ENCODE results near the gene SUSD6.

The SUSD6 gene

DNA sequence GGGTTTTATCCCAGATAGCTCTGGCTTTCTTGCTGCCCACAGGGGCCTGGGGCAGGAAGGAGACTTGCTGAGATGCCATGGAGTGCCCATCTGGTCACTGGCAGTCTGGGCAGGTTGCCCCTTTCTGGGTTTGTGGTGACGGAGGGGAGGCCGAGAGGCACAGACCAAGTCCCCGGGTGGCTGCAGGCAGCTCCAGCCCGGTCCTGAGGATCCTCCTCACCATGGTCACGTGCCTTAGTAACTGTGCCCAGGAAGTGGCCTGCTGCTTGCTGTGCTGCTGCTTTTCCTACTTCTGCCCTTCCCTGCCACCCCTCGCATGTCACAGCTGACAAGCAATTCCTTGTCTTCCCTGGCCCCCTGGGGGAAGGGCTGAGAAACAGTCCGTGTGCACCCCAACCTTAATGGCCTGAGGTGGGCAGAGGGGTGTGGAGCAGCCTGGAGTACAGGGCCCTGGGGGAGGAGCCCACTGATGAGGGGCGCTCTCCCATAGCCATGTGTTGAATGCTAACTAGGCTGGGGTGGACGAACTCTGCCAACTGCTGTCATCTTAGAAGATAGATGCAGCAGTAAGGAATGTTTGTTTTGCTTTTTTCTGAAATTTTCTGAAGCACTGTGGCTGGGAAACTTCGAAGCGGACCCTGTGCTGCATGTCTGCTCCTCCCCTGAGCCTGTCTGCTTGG is 100.6 kb downstream of the SUSD6 start:
- H3K27me3 ChIP-seq (ENCODE audit: control insufficient read depth, low read length) = no peaks in the 10 kb centered on the region

GRCh38 chr14:69712599-69713088 is 101.2 kb downstream of the SUSD6 start:
- H3K27ac ChIP-seq (ENCODE audit: low read depth, low read length) = no peak overlapping the region

More for the DNA sequence above, 100.6 kb downstream of the SUSD6 start:
- no peaks in the 10 kb centered on the region for H3K9me3 ChIP-seq (ENCODE audit: control insufficient read depth, insufficient read depth, low read length)
- H3K27ac ChIP-seq (ENCODE audit: low read depth, low read length) = no peak overlapping the region
- H3K4me1 ChIP-seq (ENCODE audit: control insufficient read depth, low read length) = peaks cover 15% of the 10 kb centered on the region
- no peaks in the 10 kb centered on the region for H4K20me1 ChIP-seq (ENCODE audit: control insufficient read depth, insufficient read depth, low read depth, low read length)
- no peaks in the 10 kb centered on the region for H3K9me2 ChIP-seq (replicated peaks; ENCODE audit: control insufficient read depth, low read length)
- peaks cover 55% of the 10 kb centered on the region for H3K36me3 ChIP-seq (ENCODE audit: control insufficient read depth, low read length)
- H3K4me2 ChIP-seq (ENCODE audit: low read length) = no peak overlapping the region
- TF ChIP-seq, protein P1, sequence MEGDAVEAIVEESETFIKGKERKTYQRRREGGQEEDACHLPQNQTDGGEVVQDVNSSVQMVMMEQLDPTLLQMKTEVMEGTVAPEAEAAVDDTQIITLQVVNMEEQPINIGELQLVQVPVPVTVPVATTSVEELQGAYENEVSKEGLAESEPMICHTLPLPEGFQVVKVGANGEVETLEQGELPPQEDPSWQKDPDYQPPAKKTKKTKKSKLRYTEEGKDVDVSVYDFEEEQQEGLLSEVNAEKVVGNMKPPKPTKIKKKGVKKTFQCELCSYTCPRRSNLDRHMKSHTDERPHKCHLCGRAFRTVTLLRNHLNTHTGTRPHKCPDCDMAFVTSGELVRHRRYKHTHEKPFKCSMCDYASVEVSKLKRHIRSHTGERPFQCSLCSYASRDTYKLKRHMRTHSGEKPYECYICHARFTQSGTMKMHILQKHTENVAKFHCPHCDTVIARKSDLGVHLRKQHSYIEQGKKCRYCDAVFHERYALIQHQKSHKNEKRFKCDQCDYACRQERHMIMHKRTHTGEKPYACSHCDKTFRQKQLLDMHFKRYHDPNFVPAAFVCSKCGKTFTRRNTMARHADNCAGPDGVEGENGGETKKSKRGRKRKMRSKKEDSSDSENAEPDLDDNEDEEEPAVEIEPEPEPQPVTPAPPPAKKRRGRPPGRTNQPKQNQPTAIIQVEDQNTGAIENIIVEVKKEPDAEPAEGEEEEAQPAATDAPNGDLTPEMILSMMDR (IDR thresholded peaks at IDR 0.05; ENCODE audit: low read depth, low read length, poor library complexity, severe bottlenecking) = no peak
- no peak for TF ChIP-seq EZH2phosphoT487 (IDR thresholded peaks at IDR 0.05; ENCODE audit: borderline replicate concordance, low read length)
- no peaks in the 10 kb centered on the region for H3K79me2 ChIP-seq (ENCODE audit: control insufficient read depth, low read length)
- H3F3A ChIP-seq (ENCODE audit: control insufficient read depth, insufficient read depth) = no peaks in the 10 kb centered on the region
- no peak overlapping the region for H3K4me3 ChIP-seq (ENCODE audit: low read length)

DNA sequence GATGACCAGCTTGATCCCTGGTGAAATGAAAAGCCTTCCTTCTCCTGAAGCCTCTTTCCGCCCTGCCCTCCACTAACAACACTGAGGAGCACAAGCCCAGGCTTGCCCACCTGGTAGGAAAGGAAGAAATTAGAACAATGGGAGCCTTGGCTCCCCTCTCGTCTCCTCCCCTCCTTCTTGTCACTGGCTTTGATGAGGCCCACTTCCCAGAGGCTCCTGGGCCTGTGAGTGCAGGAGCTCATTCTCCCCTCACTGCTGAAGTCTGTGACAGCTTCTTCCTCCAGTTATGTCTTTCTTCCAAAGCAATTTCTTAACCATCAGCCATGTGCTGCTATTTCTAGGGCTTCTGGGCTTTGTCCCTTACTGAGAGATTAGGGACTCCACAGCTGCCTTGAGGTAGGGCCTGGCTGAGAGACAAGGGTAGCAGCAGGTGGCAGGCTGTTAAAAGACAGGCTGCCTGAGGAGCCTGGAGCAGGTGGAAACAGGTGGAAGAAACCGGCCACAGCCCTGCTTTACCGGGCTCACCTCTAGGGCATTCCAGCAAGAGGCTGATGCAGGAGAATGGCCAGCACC is 101.9 kb downstream of the SUSD6 start:
- Histone ChIP-seq H4K20me1 (ENCODE audit: control insufficient read depth, insufficient read depth, low read depth, low read length) (no peaks in the 10 kb centered on the region), H3K9me2 (replicated peaks; ENCODE audit: control insufficient read depth, low read length) (no peaks in the 10 kb centered on the region), H3K79me2 (ENCODE audit: control insufficient read depth, low read length) (no peaks in the 10 kb centered on the region), H3K9me3 (ENCODE audit: control insufficient read depth, insufficient read depth, low read length) (no peaks in the 10 kb centered on the region), H3K4me2 (ENCODE audit: low read length) (no peak overlapping the region), H3K4me3 (ENCODE audit: low read length) (no peak overlapping the region), H3K27me3 (ENCODE audit: control insufficient read depth, low read length) (no peaks in the 10 kb centered on the region), H3K4me1 (ENCODE audit: control insufficient read depth, low read length) (peaks cover 5% of the 10 kb centered on the region), H3K36me3 (ENCODE audit: control insufficient read depth, low read length) (peaks cover 48% of the 10 kb centered on the region), H3K27ac (ENCODE audit: low read depth, low read length) (no peak overlapping the region), H3F3A (ENCODE audit: control insufficient read depth, insufficient read depth) (no peaks in the 10 kb centered on the region)
- TF ChIP-seq, protein P1 (IDR thresholded peaks at IDR 0.05; ENCODE audit: low read depth, low read length, poor library complexity, severe bottlenecking) = no peak
- TF ChIP-seq EZH2phosphoT487 (IDR thresholded peaks at IDR 0.05; ENCODE audit: borderline replicate concordance, low read length) = no peak

More at GRCh38 chr14:69712599-69713088, 101.2 kb downstream of the SUSD6 start:
- H3K36me3 ChIP-seq (ENCODE audit: control insufficient read depth, low read length) = peaks cover 51% of the 10 kb centered on the region
- peaks cover 12% of the 10 kb centered on the region for H3K4me1 ChIP-seq (ENCODE audit: control insufficient read depth, low read length)
- H3K9me2 ChIP-seq (replicated peaks; ENCODE audit: control insufficient read depth, low read length) = no peaks in the 10 kb centered on the region
- no peaks in the 10 kb centered on the region for H3F3A ChIP-seq (ENCODE audit: control insufficient read depth, insufficient read depth)
- no peaks in the 10 kb centered on the region for H3K9me3 ChIP-seq (ENCODE audit: control insufficient read depth, insufficient read depth, low read length)
- H3K27me3 ChIP-seq (ENCODE audit: control insufficient read depth, low read length) = no peaks in the 10 kb centered on the region
- H4K20me1 ChIP-seq (ENCODE audit: control insufficient read depth, insufficient read depth, low read depth, low read length) = no peaks in the 10 kb centered on the region
- H3K4me3 ChIP-seq (ENCODE audit: low read length) = no peak overlapping the region
- H3K79me2 ChIP-seq (ENCODE audit: control insufficient read depth, low read length) = no peaks in the 10 kb centered on the region
- no peak overlapping the region for H3K4me2 ChIP-seq (ENCODE audit: low read length)
- TF ChIP-seq EZH2phosphoT487 (IDR thresholded peaks at IDR 0.05; ENCODE audit: borderline replicate concordance, low read length) = no peak
- TF ChIP-seq, protein P1 (IDR thresholded peaks at IDR 0.05; ENCODE audit: low read depth, low read length, poor library complexity, severe bottlenecking) = no peak

Data from DOHH2 (cell line).